Endothelial cell of umbilical vein (primary cell): ENCODE results near the gene ARHGEF1. TPM values are rescaled to one million over a fixed set of nuclear protein-coding genes. Genes with fewer than 3 reads are reported as not detected.

Source experiments
- Bru-seq: library from RNA; stranded (reverse); fragments of 400-500 nt; gene quantifications from one replicate; lab custom pipeline; 2021; lab: Mats Ljungman, UMichigan
- BruChase-seq, 2 experiments: library from RNA; stranded (reverse); fragments of 400-500 nt; gene quantifications; one replicate each; lab custom pipeline; 2021; lab: Mats Ljungman, UMichigan
- BruUV-seq: library from RNA; stranded (reverse); fragments of 400-500 nt; replicated peaks from 2 replicates; lab custom pipeline; 2021; lab: Mats Ljungman, UMichigan
- CTCF ChIA-PET: fragments of 300-600, 350-600 bp; sonication (Branson Sonifier 250); formaldehyde crosslinking; loops from one replicate; lab custom pipeline; 2021; ENCODE audit warnings: antibody characterized with exemption, inconsistent platforms; lab: Charles Lee
- POLR2A ChIA-PET: fragments of 300-600, 350-600 bp; sonication (Branson Sonifier 250); formaldehyde crosslinking; loops from one replicate; lab custom pipeline; 2021; ENCODE audit warnings: antibody characterized with exemption, inconsistent platforms; lab: Charles Lee
- DNase-seq: peaks from one replicate; pipeline ENCODE4 v3.0.0-alpha.2; 2011; ENCODE audit warnings: low read depth, low spot score
- FAIRE-seq: peaks from 2 replicates; lab custom pipeline; 2011; peaks lifted over from hg19 to GRCh38; lab: Jason Lieb, UNC
- H2AFZ ChIP-seq: 2 replicates; pipeline ENCODE4 v1.6.0; 2012; ENCODE audit warnings: low read depth, low read length, control low read depth, inconsistent platforms
- H3K27ac ChIP-seq: 2 replicates; pipeline ENCODE4 v1.5.1; 2011; ENCODE audit warnings: low read depth, mild to moderate bottlenecking, control low read depth, low read length, moderate library complexity; ENCODE audit not compliant: insufficient read depth
- H3K27me3 ChIP-seq, 2 experiments: 2 replicates each; pipeline versions ENCODE4 v1.6.0 to v1.6.1; 2011; ENCODE audit warnings: low read length in 2 of 2, mixed read lengths in 1 of 2; ENCODE audit not compliant: control insufficient read depth in 2 of 2, insufficient read depth in 2 of 2
- H3K36me3 ChIP-seq, 2 experiments: 2 replicates in 1 of 2; 3 replicates in 1 of 2; pipeline ENCODE4 v1.5.1; 2011; ENCODE audit warnings: low read length in 2 of 2, mild to moderate bottlenecking in 1 of 2, moderate library complexity in 1 of 2; ENCODE audit not compliant: control insufficient read depth in 2 of 2, insufficient read depth in 2 of 2; ENCODE audit errors: extremely low read depth in 1 of 2
- H3K4me1 ChIP-seq: 3 replicates; pipeline ENCODE4 v1.5.1; 2011; ENCODE audit warnings: mild to moderate bottlenecking, low read length; ENCODE audit not compliant: control insufficient read depth, insufficient read depth; ENCODE audit errors: extremely low read depth
- H3K4me2 ChIP-seq: 2 replicates; pipeline ENCODE4 v1.6.1; 2011; ENCODE audit warnings: low read length, control low read depth, mixed read lengths; ENCODE audit not compliant: insufficient read depth
- H3K4me3 ChIP-seq, 3 experiments: fragments of 200-600 bp in 1 of 3; sonication (generic), shearing (Covaris generic) in 1 of 3; replicated peaks in 1 of 3; 2 replicates each; pipeline ENCODE4 v1.5.1; 2011 to 2016; ENCODE audit warnings: control low read depth in 3 of 3, low read length in 3 of 3, mild to moderate bottlenecking in 2 of 3, inconsistent platforms in 1 of 3, low read depth in 1 of 3, moderate library complexity in 1 of 3; ENCODE audit not compliant: insufficient read depth in 1 of 3
- H3K79me2 ChIP-seq: 2 replicates; pipeline ENCODE4 v1.6.0; 2012; ENCODE audit warnings: low read length, inconsistent platforms; ENCODE audit not compliant: control insufficient read depth, insufficient read depth
- H3K9ac ChIP-seq: replicated peaks from 2 replicates; pipeline ENCODE3; 2011; ENCODE audit warnings: low read length, control low read depth; ENCODE audit not compliant: insufficient read depth; ENCODE audit errors: extremely low read depth
- H3K9me1 ChIP-seq: replicated peaks from 3 replicates; pipeline ENCODE4 v1.6.0; 2011; ENCODE audit warnings: mild to moderate bottlenecking, low read length; ENCODE audit not compliant: control insufficient read depth, insufficient read depth; ENCODE audit errors: extremely low read depth
- H3K9me3 ChIP-seq: replicated peaks from 2 replicates; pipeline ENCODE4 v1.5.1; 2012; ENCODE audit warnings: low read length, inconsistent platforms; ENCODE audit not compliant: control insufficient read depth, insufficient read depth
- H4K20me1 ChIP-seq: replicated peaks from 2 replicates; pipeline ENCODE3; 2011; ENCODE audit warnings: mild to moderate bottlenecking, low read length; ENCODE audit not compliant: control insufficient read depth, insufficient read depth; ENCODE audit errors: extremely low read depth
- EZH2 ChIP-seq: IDR thresholded peaks from 2 replicates; pipeline ENCODE4 v1.6.1; 2012; ENCODE audit warnings: borderline replicate concordance, low read depth, mild to moderate bottlenecking, moderate library complexity, low read length, inconsistent platforms; ENCODE audit not compliant: severe bottlenecking
- MYC ChIP-seq: IDR thresholded peaks from one replicate; pipeline ENCODE4 v1.6.1; 2011; ENCODE audit warnings: mild to moderate bottlenecking, low read depth, low read length
- POLR2A ChIP-seq: IDR thresholded peaks from 2 replicates; pipeline ENCODE4 v1.6.1; 2012; ENCODE audit warnings: low read depth, mild to moderate bottlenecking, control low read depth, low read length
- POLR2AphosphoS5 ChIP-seq: IDR thresholded peaks from 2 replicates; pipeline ENCODE4 v1.6.1; 2012; ENCODE audit warnings: low read depth, mild to moderate bottlenecking, control low read depth, low read length, moderate library complexity; ENCODE audit not compliant: insufficient read depth
- dilution Hi-C: fragments of 300-500 bp; cut with MboI; formaldehyde crosslinking; loops from one replicate; pipeline ENCODE4 v1.15.0; 2019; ENCODE audit warnings: low sequenced_read_pairs; ENCODE audit not compliant: extremely low pct_ligation_motif_present
- intact Hi-C: fragments of 100-400 bp; cut with micrococcal nuclease; formaldehyde crosslinking; loops from one replicate; pipeline ENCODE4 v1.10.0; 2022
- long read RNA-seq: library from polyadenylated mRNA; stranded (forward); transcript quantifications from one replicate; pipeline ENCODE4 v2.0.0, GENCODE V29; 2021
- polyA minus RNA-seq, 3 experiments: library from RNA; depleted of rRNA, polyadenylated mRNA; stranded (reverse); fragments of >200 nt; gene quantifications; 1 replicate in 1 of 3; 2 replicates in 2 of 3; pipeline ENCODE4 v1.2.3, GENCODE V29; 2011
- polyA plus RNA-seq, 4 experiments: library from polyadenylated mRNA; depleted of rRNA in 3 of 4; stranded (reverse) in 3 of 4; unstranded in 1 of 4; fragments of >200 nt; gene quantifications; 2 replicates each; pipeline versions ENCODE4 v1.2.1 to v1.2.3, GENCODE V29; 2011 to 2012; ENCODE audit warnings: missing spikeins in 1 of 4
- total RNA-seq: library from RNA; stranded (reverse); gene quantifications from 2 replicates; pipeline ENCODE4 v1.2.3, GENCODE V29; 2021

Gene ARHGEF1, protein sequence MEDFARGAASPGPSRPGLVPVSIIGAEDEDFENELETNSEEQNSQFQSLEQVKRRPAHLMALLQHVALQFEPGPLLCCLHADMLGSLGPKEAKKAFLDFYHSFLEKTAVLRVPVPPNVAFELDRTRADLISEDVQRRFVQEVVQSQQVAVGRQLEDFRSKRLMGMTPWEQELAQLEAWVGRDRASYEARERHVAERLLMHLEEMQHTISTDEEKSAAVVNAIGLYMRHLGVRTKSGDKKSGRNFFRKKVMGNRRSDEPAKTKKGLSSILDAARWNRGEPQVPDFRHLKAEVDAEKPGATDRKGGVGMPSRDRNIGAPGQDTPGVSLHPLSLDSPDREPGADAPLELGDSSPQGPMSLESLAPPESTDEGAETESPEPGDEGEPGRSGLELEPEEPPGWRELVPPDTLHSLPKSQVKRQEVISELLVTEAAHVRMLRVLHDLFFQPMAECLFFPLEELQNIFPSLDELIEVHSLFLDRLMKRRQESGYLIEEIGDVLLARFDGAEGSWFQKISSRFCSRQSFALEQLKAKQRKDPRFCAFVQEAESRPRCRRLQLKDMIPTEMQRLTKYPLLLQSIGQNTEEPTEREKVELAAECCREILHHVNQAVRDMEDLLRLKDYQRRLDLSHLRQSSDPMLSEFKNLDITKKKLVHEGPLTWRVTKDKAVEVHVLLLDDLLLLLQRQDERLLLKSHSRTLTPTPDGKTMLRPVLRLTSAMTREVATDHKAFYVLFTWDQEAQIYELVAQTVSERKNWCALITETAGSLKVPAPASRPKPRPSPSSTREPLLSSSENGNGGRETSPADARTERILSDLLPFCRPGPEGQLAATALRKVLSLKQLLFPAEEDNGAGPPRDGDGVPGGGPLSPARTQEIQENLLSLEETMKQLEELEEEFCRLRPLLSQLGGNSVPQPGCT
- total RNA-seq, result 119 and 123 TPM in 2 replicates
- 60.6 and 65.4 TPM in 2 replicates for polyA plus RNA-seq
- 48.1 and 53.1 TPM in 2 replicates for polyA plus RNA-seq (2011; cell fraction: cytosol; rRNA removed)
- 199 and 230 TPM in 2 replicates for polyA plus RNA-seq (2011; cell fraction: nucleus; rRNA removed)
- polyA plus RNA-seq (2012), result 52.7 and 60.1 TPM in 2 replicates
- 35.6 and 35.7 TPM in 2 replicates for polyA minus RNA-seq
- 32.3 TPM for polyA minus RNA-seq (2011; cell fraction: cytosol; rRNA and poly(A)+ RNA removed)
- polyA minus RNA-seq (2011; cell fraction: nucleus; rRNA and poly(A)+ RNA removed), result 56.9 and 71.1 TPM in 2 replicates
- Bru-seq, nascent RNA, result percentile 64 among the genes with signal in this experiment
- BruChase-seq, experiment 1, labeled RNA remaining after a 6-hour chase, result percentile 85 among the genes with signal in this experiment
- percentile 80 among the genes with signal in this experiment for BruChase-seq, experiment 2, labeled RNA remaining after a 2-hour chase
- long read RNA-seq, transcript ARHGEF1-203 (29 exons, 3,243 nt), result major isoform, 74 of 196 reads
- long read RNA-seq, transcript ARHGEF1-201 (29 exons, 3,171 nt), result minor isoform, 18 of 196 reads
- long read RNA-seq, partial matches to known transcripts, result 57 of 196 reads
- long read RNA-seq, other reads (novel, unspliced or antisense), result 44 of 196 reads

DNA sequence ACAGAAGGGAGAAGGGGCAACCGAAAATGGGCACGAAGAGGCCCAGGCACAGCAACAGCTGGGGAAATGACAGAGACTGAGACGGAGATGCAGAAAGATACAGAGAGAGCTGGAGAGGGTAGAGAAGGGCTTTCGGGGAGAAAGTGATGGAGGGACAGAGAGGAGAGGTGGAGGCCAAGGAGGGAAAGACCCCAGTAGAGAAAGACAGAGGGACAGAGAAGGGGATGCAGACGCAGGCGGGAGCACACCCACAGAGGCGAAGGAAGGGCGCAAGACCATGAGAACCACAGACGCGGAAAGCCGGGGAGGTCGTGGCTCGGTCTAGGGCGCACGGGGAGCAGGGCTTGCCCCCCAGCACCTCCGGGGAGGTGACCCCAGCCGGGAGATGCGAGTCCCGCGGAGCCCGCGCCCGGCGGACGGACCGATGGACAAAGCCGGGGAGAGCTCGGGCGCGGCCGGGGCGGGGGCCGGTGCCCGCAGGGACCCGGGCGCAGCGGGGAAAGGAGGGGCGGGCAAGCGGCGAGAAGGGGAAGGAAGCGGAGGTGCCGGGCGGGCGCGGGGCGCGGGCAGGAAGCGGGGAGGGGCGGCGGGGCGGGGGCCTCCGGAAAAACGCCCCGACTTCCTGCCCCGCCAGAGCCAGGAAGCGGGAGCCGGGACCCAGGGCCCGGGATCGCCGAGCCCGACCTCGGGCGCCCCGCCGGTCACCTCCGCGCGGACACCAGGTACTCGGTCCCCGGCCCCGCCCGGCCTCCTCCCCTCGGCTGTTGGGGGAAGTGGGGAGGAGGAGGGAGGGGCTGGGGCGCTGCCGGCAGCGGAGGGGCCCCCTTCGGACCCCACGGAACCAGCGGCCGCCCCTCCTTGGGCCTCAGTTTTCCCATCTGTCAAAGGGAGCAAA lies at the start of gene ARHGEF1:
TSS of gene ARHGEF1 (plus strand) at position 617 of the 895 bp plus-strand sequence. CDS start 4,899 bp downstream, outside the sequence.
- peak; percentile 6 for DNase-seq
- Histone ChIP-seq H3K27me3 (no peaks in the 10 kb centered on the region), H3K27ac (peak within 1 kb of the TSS; percentile 22), H3K9ac (peak within 1 kb of the TSS; percentile 68), H3K4me2 (peak within 1 kb of the TSS; percentile 88), H2AFZ (peak within 1 kb of the TSS; percentile 89), H3K9me3 (no peaks in the 10 kb centered on the region), H3K79me2 (peaks cover 24% of the 10 kb centered on the region), H3K9me1 (no peaks in the 10 kb centered on the region), H4K20me1 (no peaks in the 10 kb centered on the region), H3K4me3 (peak within 1 kb of the TSS; percentile 30 to 88 (median 88)), H3K36me3 (no peaks in the 10 kb centered on the region), H3K4me1 (peaks cover 19% of the 10 kb centered on the region)
- ChIA-PET CTCF (interaction anchor here (0.6 to 1.5 kb wide), 2 partner anchors 10 to 190 kb away, joined by 4 to 8 read pairs; no protein-coding TSS in a partner anchor), POLR2A (interaction anchor here (1.6 kb wide), 1 partner anchor 9 kb away, joined by 6 read pairs; no protein-coding TSS in a partner anchor)
- TF ChIP-seq POLR2A (peak; percentile 44), EZH2 (peak; percentile 51), MYC (no peak), POLR2AphosphoS5 (peak; percentile 53)
- intact Hi-C loops (loop anchor here (1.0 kb wide), 1 partner anchor 75 kb away; no protein-coding TSS in a partner anchor), dilution Hi-C loops (no loop called here)
- FAIRE-seq, result no peak
- BruUV-seq, result TSS peak; percentile 25
